HUES64 (cell line): ENCODE data around the gene CDH23.

Experiments
- H3K27ac ChIP-seq: 2 replicates; pipeline ENCODE4 v1.7.0; 2013; ENCODE audit warnings: low read depth, low read length, inconsistent platforms
- H3K27me3 ChIP-seq: 2 replicates; pipeline ENCODE4 v1.6.1; 2013; ENCODE audit warnings: mild to moderate bottlenecking, low read length; ENCODE audit not compliant: insufficient read depth
- H3K36me3 ChIP-seq: 2 replicates; pipeline ENCODE4 v1.6.1; 2013; ENCODE audit warnings: mild to moderate bottlenecking, low read length; ENCODE audit not compliant: insufficient read depth
- H3K4me1 ChIP-seq: 2 replicates; pipeline ENCODE4 v1.6.1; 2013; ENCODE audit warnings: mild to moderate bottlenecking, low read length, moderate library complexity; ENCODE audit not compliant: insufficient read depth
- H3K4me3 ChIP-seq: 2 replicates; pipeline ENCODE4 v1.5.1; 2013; ENCODE audit warnings: mild to moderate bottlenecking, low read length, moderate library complexity
- H3K9ac ChIP-seq: 2 replicates; pipeline ENCODE4 v1.6.1; 2013; ENCODE audit warnings: mild to moderate bottlenecking, low read depth, low read length
- H3K9me3 ChIP-seq: 2 replicates; pipeline ENCODE4 v1.6.1; 2013; ENCODE audit warnings: low read depth, low read length; ENCODE audit not compliant: insufficient read depth
- WGBS: fragments of 150-250, 120-280 bp; methylation state at CpG from one replicate; pipeline ENCODE4 v1.1.7; 2013; ENCODE audit warnings: missing lambda C conversion rate; 5-methylcytosine and 5-hydroxymethylcytosine counted together

CDH23 gene

DNA sequence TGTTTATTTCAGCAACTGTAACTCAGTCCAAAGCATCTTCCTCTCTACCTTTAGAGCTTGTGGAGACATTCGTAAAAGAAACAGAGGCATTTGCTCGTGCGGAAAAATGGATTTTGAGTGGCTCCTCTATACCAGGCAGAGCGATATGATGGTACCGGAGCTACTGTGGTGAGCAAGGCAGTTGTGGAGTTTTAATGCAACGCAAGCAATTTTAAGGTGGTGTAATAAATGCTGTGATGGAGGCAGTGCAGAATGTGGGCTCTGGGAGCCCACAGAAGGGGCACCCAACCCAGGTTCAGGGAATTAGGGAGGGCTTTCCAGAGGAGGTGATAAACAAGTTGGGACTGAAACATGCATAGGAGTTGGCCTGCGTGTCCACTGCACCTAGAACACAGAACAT is 149.5 kb downstream of the CDH23 start:
- Histone ChIP-seq H3K27ac (no peak overlapping the region), H3K4me1 (peaks cover 22% of the 10 kb centered on the region), H3K9me3 (no peaks in the 10 kb centered on the region), H3K27me3 (no peaks in the 10 kb centered on the region), H3K36me3 (no peaks in the 10 kb centered on the region), H3K4me3 (no peak overlapping the region), H3K9ac (no peak overlapping the region)
- 94% methylated on average over 7 of the region's 7 CpGs for WGBS

DNA sequence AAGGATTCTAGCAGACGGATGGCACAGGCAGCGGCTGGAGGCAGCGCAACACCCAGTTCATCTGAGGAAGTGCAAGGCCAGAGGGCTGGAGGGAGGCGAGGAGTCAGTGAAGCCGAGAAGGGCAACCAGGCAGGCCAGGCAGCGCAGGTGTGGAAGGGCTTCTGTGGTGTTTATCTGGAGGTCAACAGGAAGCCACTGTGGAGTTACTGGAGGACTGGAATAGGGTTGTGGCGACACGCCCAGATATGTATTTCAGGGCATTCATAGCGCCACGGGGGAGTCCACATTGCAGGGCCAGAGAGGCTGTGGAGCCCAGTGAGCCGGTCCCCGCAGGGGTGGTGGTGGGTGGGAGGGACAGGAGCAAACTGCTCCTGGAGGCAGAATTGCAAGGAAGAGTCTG is 150.6 kb downstream of the CDH23 start:
- Histone ChIP-seq H3K9me3 (no peaks in the 10 kb centered on the region), H3K4me3 (no peak overlapping the region), H3K27me3 (no peaks in the 10 kb centered on the region), H3K27ac (no peak overlapping the region), H3K9ac (no peak overlapping the region), H3K4me1 (peaks cover 25% of the 10 kb centered on the region), H3K36me3 (no peaks in the 10 kb centered on the region)
- 88% methylated on average over 12 of the region's 12 CpGs for WGBS

DNA sequence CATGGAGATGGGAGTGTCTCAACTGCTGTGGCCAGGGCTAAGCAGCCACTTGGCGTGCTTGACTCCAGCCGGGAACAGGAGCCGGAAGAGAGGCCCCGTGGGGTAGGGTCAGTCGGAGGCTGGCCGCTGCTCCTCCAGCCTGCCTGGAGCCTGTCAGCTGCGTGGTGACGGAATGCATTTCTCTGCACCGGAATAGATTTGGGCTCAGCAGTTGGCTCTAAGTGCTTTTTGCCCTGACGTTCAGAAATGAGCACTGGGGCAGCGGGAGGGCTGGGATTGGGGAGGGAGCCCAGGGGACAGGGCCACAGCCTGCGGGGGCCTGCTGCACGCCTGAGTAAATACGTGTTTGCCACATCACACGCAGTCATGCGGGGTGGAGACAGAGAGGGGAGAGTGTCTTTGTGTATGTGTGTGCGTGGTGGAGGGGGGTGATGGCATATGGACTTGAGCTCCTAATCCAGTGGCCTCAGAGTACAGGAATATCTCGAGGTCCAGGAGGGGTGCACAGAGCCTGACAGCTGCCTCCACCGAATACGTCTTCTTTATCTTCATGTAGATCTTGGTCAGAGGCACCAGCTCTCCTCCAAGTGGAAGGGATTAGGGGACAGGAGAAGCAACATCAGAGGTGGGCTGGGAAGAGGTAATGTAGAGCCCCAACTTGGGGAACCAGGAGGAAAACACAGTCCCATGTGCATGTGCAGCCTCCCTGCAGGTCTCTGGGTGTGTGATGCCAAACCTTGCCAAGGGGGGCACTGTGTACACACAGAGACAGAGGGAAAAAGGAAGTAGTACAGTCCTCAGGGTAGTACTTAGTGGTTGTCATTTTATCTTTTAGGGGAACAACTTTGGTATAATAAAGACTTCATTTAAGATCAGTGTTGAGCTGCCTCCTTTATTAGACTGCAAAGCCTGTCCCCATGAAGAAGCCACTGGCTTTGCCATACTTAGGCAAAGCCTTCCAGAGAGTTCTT is 151.4 kb downstream of the CDH23 start:
- Histone ChIP-seq H3K9me3 (no peaks in the 10 kb centered on the region), H3K4me1 (peaks cover 28% of the 10 kb centered on the region), H3K9ac (no peak overlapping the region), H3K4me3 (no peak overlapping the region), H3K36me3 (no peaks in the 10 kb centered on the region), H3K27me3 (no peaks in the 10 kb centered on the region), H3K27ac (no peak overlapping the region)
- WGBS: 85% methylated on average over 20 of the region's 20 CpGs

DNA sequence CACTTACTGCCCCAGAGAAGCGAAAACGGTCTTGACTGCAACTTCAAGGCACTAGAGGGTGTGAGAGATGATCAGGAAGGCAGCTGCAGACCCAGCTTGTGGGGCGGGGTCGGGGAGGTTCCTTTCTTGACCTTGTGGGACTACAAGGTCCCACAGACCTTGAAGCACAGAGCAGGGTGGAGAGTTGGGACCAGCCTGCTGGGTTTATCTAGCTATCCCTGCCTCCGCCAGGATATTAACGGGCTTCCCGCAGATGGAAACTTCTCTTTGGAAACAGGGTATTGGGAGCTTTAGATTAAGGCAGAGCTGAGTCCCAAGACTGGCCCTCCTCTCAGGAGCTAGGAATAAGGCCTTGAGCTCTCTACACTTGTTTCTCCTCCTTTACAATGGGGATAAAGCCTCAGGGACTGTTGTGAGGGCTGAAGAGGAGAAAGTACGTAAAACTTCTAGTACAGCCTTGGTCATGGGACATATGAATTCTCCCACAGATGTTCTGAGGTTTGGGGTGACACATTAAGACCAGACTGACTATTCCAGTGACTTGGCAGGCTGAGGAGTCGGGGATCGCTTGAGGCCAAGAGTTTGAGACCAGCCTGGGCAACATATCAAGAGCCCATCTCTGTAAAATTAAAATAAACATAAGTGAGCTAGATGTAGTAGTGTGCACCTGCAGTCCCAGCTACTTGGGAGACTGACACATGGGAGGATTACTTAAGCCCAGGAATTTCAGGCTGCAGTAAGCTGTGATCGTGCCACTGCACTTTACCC is 153.2 kb downstream of the CDH23 start:
- Histone ChIP-seq H3K27ac (no peak overlapping the region), H3K4me3 (no peak overlapping the region), H3K9me3 (no peaks in the 10 kb centered on the region), H3K4me1 (peaks cover 16% of the 10 kb centered on the region; the same call in 1 of the 2 replicates), H3K9ac (no peak overlapping the region), H3K36me3 (no peaks in the 10 kb centered on the region), H3K27me3 (no peaks in the 10 kb centered on the region)
- 89% methylated on average over 11 of the region's 11 CpGs for WGBS

DNA sequence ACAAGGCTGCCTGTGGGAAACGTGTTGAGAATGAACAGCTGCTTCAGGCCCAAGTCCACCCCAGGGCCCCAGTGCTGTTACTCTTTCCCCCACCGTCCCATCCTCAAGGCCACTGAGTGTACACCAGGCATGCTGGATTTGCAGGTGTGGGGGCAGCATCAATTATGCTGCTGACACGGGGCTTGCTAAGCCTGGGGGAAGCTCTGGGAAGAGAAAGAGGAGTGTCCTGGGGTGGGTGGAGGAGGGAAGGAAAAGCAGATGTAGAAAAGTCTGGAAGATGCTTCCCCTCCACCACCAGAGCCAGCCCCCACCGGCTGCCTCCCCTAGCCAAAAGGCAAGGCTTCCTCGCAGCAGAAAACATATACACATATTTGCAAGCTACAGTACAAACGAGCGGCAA is 153.9 kb downstream of the CDH23 start:
- Histone ChIP-seq H3K27ac (no peak overlapping the region), H3K4me3 (no peak overlapping the region), H3K36me3 (no peaks in the 10 kb centered on the region), H3K27me3 (no peaks in the 10 kb centered on the region), H3K9ac (no peak overlapping the region), H3K9me3 (no peaks in the 10 kb centered on the region), H3K4me1 (peaks cover 16% of the 10 kb centered on the region; the same call in 1 of the 2 replicates)
- 77% methylated on average over 7 of the region's 7 CpGs for WGBS

DNA sequence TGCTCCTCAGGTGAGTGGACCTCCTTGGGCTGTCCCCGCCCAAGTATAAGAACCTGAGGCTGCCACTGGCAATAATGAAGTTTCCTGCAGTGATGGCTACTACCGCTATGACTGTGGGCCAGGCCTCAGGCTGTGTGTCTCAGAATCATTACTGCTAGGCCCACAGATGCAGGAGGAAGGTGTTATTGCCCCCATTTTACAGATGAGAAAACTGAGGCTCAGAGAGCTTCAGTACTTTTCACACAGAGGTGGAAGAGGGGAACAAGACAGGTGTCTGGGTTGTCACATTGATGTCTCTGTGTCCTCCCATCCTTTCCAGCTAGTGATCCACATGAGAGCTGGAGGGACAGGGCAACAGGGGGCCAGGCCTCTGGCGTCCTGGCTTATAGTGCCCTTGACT is 155.2 kb downstream of the CDH23 start:
- Histone ChIP-seq H3K27ac (no peak overlapping the region), H3K4me3 (no peak overlapping the region), H3K9ac (no peak overlapping the region), H3K27me3 (no peaks in the 10 kb centered on the region), H3K4me1 (peaks cover 16% of the 10 kb centered on the region; the same call in 1 of the 2 replicates), H3K36me3 (no peaks in the 10 kb centered on the region), H3K9me3 (no peaks in the 10 kb centered on the region)
- 93% methylated on average over 3 of the region's 3 CpGs for WGBS

DNA sequence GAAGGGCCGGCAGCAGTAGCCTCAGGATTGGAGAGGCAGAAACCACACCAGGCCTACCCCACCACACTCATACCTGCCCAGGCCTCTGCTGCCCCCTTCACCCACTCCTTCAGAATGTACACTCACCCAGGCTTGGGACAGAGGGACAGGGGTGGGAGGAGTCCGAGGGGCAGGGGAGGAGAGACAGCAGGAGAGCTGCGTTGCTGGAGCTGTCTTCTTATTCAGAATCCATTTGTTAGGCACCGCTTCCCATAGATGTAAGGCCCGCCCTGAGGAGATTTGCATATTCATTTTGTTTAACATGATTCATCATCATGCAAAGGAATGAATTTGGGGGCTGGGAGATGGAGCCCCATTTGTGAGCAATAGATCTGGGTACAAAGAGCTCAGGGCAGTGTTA is 156.7 kb downstream of the CDH23 start:
- Histone ChIP-seq H3K27me3 (no peaks in the 10 kb centered on the region), H3K4me1 (peaks cover 16% of the 10 kb centered on the region; the same call in 1 of the 2 replicates), H3K9ac (no peak overlapping the region), H3K36me3 (no peaks in the 10 kb centered on the region), H3K27ac (no peak overlapping the region), H3K4me3 (no peak overlapping the region), H3K9me3 (no peaks in the 10 kb centered on the region)
- 22% methylated on average over 5 of the region's 5 CpGs for WGBS

DNA sequence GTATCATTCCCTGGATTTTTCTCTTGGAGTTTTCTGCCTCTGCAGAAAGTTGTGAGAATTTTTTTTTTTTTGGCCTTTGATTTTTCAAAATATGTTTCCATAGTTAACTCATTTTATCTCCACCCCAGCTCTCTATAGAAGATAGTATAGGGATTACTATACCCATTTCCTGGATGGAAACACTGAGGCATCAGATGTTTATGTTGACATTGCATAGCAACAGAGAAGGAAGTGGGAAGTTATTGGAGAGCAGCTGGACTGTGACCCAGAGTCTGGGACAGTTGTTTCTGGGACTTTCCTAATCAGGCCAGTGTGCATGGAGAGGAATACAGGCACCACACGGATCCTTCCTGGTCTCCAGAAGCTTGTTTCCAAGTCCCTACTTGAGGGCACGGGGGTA is 158.0 kb downstream of the CDH23 start:
- Histone ChIP-seq H3K4me3 (no peak overlapping the region), H3K9ac (no peak overlapping the region), H3K9me3 (no peaks in the 10 kb centered on the region), H3K4me1 (peaks cover 16% of the 10 kb centered on the region; the same call in 1 of the 2 replicates), H3K27ac (no peak overlapping the region), H3K36me3 (no peaks in the 10 kb centered on the region), H3K27me3 (no peaks in the 10 kb centered on the region)
- 89% methylated on average over 2 of the region's 2 CpGs for whole genome bisulfite sequencing

DNA sequence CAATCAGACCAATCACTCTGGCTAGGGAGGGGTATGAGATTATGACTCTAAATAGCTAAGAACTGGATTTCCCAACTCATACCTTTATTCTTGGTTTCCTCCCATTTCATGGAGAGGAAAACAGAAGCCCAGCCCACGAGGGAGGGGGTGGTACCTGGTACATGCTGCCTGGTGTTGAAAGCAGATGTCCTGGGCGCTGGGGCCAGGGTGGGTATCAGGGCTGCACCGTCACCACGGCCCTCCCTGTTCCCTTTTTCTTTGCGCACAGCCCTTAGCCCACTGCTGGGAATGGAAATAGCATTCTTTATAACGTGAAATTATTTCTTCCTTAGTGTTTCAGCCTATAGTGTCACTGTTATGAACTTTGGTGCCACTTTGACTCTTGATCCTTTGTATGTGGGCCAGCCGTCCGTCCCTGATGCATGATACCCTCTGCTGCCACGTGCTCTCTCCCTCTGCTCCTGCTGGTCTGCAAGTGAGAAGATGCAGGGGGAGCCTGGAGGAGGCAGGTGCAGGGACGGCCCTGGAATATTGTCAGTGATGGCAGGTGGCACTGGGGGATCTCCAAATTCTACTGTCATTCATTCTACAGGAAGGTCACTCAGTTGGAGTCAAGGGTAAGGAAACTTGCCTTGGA is 158.5 kb downstream of the CDH23 start:
- Histone ChIP-seq H3K4me1 (peaks cover 16% of the 10 kb centered on the region; the same call in 1 of the 2 replicates), H3K27ac (no peak overlapping the region), H3K9ac (no peak overlapping the region), H3K36me3 (no peaks in the 10 kb centered on the region), H3K27me3 (no peaks in the 10 kb centered on the region), H3K4me3 (no peak overlapping the region), H3K9me3 (no peaks in the 10 kb centered on the region)
- 89% methylated on average over 10 of the region's 10 CpGs for WGBS

DNA sequence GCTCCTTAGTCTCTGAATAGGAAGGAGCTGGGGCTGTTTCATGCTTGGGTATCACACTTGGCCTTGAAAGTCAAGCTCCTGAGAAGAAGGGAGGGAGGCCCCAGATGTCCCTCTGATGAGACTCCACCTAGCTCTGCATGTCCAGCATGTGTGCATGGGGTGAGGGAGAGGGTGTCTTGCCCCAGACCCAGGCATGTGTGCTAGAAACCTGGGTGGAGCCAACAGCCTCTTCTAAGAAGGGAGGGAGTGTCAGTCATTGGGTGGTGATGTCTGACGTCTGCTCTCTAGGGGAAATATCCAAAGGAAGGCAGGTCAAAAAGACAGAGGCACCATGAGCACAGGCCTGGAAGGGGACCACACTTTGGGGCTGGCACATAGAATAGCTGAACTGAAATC is 159.0 kb downstream of the CDH23 start:
- WGBS: 54% methylated on average over 1 of the region's 1 CpG

DNA sequence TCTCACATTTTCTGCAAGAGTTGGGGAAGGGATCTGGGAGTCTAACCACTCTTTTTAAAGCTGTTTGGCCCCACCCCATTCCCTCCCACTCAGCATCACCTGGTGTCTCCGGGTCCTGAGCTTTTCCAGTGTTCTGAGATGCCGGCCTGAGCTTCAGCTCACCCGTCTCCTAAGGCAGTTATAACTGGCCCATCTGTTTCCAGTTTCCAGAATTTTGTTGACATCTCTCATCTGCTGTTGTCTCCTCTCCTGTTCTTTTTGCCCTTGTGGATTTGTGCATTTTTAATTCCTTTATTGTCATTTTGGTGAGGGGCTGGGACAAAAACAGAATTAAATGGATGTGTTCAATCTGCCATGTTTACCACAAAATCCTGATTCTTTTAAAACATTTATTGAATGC is 162.3 kb downstream of the CDH23 start:
- Histone ChIP-seq H3K36me3 (no peaks in the 10 kb centered on the region), H3K4me1 (peaks cover 10% of the 10 kb centered on the region), H3K4me3 (no peak overlapping the region), H3K27me3 (no peaks in the 10 kb centered on the region), H3K27ac (no peak overlapping the region), H3K9ac (no peak overlapping the region), H3K9me3 (no peaks in the 10 kb centered on the region)
- 75% methylated on average over 3 of the region's 3 CpGs for WGBS

More for the DNA sequence above, 159.0 kb downstream of the CDH23 start:
- no peaks in the 10 kb centered on the region for H3K9me3 ChIP-seq
- no peaks in the 10 kb centered on the region for H3K27me3 ChIP-seq
- no peak overlapping the region for H3K4me3 ChIP-seq
- no peak overlapping the region for H3K27ac ChIP-seq
- H3K36me3 ChIP-seq: no peaks in the 10 kb centered on the region
- H3K9ac ChIP-seq: no peak overlapping the region
- peaks cover 15% of the 10 kb centered on the region; the same call in 1 of the 2 replicates for H3K4me1 ChIP-seq
